ENCODE data around the gene INPP5D.

DNA sequence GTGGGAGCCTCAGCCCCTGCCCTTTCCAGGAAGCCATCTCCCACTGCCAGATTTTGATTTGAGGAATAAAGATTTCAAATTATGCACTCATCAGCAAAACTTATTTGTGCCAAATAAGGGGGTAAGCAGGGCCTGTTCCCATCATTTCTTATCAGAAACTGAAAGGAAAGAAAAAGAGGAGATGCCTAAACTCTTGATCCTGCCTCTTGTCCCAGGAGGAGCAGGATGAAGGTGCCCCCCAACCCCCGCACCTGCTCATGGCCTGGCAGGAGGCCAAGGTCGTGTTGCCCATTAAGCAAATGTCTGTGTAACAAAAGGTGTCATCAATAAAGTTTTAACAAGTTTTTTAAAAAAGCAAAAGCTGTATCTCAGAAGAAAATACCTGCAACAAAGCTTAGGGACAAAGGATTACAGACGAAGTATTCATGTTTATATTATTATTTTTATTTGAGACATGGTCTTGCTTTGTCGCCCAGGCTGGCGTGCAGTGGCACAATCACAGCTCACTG, 80.0 kb downstream of the INPP5D start:
- no peak for TF ChIP-seq TAF1 (IDR thresholded peaks at IDR 0.05; ENCODE audit: low read depth, low read length)
- TF ChIP-seq, protein P1, sequence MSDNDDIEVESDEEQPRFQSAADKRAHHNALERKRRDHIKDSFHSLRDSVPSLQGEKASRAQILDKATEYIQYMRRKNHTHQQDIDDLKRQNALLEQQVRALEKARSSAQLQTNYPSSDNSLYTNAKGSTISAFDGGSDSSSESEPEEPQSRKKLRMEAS (IDR thresholded peaks at IDR 0.05): no peak; the same call in 1 of the 2 replicates
- TF ChIP-seq POLR2A (IDR thresholded peaks at IDR 0.05; ENCODE audit: control extremely low read depth in 1 of 2, low read depth in 2 of 2, low read length in 2 of 2): no peak
- no peak for TF ChIP-seq CBX5 (IDR thresholded peaks at IDR 0.05; ENCODE audit: low read depth, low read length)
- TF ChIP-seq, protein P2, sequence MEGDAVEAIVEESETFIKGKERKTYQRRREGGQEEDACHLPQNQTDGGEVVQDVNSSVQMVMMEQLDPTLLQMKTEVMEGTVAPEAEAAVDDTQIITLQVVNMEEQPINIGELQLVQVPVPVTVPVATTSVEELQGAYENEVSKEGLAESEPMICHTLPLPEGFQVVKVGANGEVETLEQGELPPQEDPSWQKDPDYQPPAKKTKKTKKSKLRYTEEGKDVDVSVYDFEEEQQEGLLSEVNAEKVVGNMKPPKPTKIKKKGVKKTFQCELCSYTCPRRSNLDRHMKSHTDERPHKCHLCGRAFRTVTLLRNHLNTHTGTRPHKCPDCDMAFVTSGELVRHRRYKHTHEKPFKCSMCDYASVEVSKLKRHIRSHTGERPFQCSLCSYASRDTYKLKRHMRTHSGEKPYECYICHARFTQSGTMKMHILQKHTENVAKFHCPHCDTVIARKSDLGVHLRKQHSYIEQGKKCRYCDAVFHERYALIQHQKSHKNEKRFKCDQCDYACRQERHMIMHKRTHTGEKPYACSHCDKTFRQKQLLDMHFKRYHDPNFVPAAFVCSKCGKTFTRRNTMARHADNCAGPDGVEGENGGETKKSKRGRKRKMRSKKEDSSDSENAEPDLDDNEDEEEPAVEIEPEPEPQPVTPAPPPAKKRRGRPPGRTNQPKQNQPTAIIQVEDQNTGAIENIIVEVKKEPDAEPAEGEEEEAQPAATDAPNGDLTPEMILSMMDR (IDR thresholded peaks at IDR 0.05; ENCODE audit: control extremely low read depth in 1 of 3, insufficient read depth in 1 of 3, low read depth in 1 of 3, low read length in 3 of 3): no peak
- no peak for TF ChIP-seq PHF8 (conservative IDR thresholded peaks at IDR 0.05; ENCODE audit: low read depth, low read length)
- no peak for TF ChIP-seq POLR2AphosphoS5 (IDR thresholded peaks at IDR 0.05; ENCODE audit: low read depth, low read length)
- TF ChIP-seq BRCA1 (IDR thresholded peaks at IDR 0.05; ENCODE audit: low read depth, low read length): no peak
- no peak for TF ChIP-seq CHD2 (IDR thresholded peaks at IDR 0.05; ENCODE audit: low read length)
- TF ChIP-seq FOSL1 (IDR thresholded peaks at IDR 0.05; ENCODE audit: insufficient read depth, low read depth, low read length): no peak
- no peak for TF ChIP-seq TEAD4 (IDR thresholded peaks at IDR 0.05; ENCODE audit: low read depth, low read length)

All from H1 (cell line).